Adrenal gland (tissue), 12 donors: ENCODE measurements around the gene BACH2. TPM values are rescaled to one million over a fixed set of nuclear protein-coding genes. Genes with fewer than 3 reads are reported as not detected.

Experiments used
- DNase-seq, 7 donors: peaks; one replicate each; pipeline ENCODE4 v3.0.0-alpha.2; 2019 to 2020
- H3K27ac ChIP-seq, 5 donors: fragments of 200-600 bp; sonication (generic) in 4 of 5; 1 replicate in 3 of 5; 2 replicates in 2 of 5; pipeline versions ENCODE4 v1.5.1 to v1.8.0; 2016 to 2020; ENCODE audit warnings: mild to moderate bottlenecking in 1 of 5
- H3K27me3 ChIP-seq: fragments of 200-600 bp; 2 replicates; pipeline ENCODE4 v1.8.0; 2021
- H3K36me3 ChIP-seq, 2 donors: fragments of 200-600 bp; replicated peaks in 1 of 2; 1 replicate in 1 of 2; 2 replicates in 1 of 2; pipeline versions ENCODE4 v1.5.1 to v1.8.0; 2018 to 2022
- H3K4me1 ChIP-seq, 2 donors: fragments of 200-600 bp; replicated peaks in 1 of 2; 1 replicate in 1 of 2; 2 replicates in 1 of 2; pipeline versions ENCODE4 v1.5.1 to v1.8.0; 2018 to 2021
- H3K4me3 ChIP-seq, 4 donors: fragments of 200-600 bp; sonication (generic) in 3 of 4; one replicate each; pipeline ENCODE4 v1.5.1; 2016 to 2018
- H3K9me3 ChIP-seq, 3 donors: fragments of 200-600 bp; sonication (generic) in 1 of 3; replicated peaks in 1 of 3; 1 replicate in 2 of 3; 2 replicates in 1 of 3; pipeline versions ENCODE4 v1.5.1 to v1.8.0; 2016 to 2021
- POLR2A ChIP-seq, 2 donors: fragments of 450-650 bp; IDR thresholded peaks; one replicate each; pipeline ENCODE4 v1.6.1; 2017; ENCODE audit warnings: antibody characterized with exemption in 2 of 2, mild to moderate bottlenecking in 2 of 2, moderate library complexity in 1 of 2
- WGBS, 4 donors: extraction: QIAGEN DNeasy Blood & Tissue Kit in 2 of 4; methylation state at CpG; one replicate each; pipeline versions ENCODE4 v1.1.5 to v1.1.7; 2013 to 2017; 5-methylcytosine and 5-hydroxymethylcytosine counted together
- intact Hi-C, 2 donors: fragments of 100-400 bp; cut with DNase I; formaldehyde crosslinking; loops; one replicate each; pipeline versions ENCODE4 v1.14.1 to v1.15.0; 2022 to 2023
- polyA plus RNA-seq, 3 donors: library from polyadenylated mRNA; stranded (reverse); fragments of 200-250 nt in 2 of 3; fragments of 350-450 nt in 1 of 3; fragmentation: Illumina TruSeq in 1 of 3; extraction: RNeasy Lipid Tissue Mini Kit (QIAGEN cat#74804) in 1 of 3; gene quantifications; one replicate each; pipeline ENCODE4 v1.2.3, GENCODE V29; 2013 to 2014
- total RNA-seq, 9 donors: library from RNA; depleted of rRNA in 4 of 9; stranded (reverse); fragments of >200 nt in 4 of 9; fragments of 120-200 nt in 1 of 9; fragmentation: NEBNext Ultra II Directional in 1 of 9; extraction: Animal tissue kit (Norgen Biotek cat#: 25700) in 1 of 9; gene quantifications; one replicate each; pipeline versions ENCODE4 v1.1.0 to v1.2.4, GENCODE V29; 2013 to 2023
- TF ChIP-seq, protein P1 (sequence below), 6 experiments: fragments of 450-650 bp in 4 of 6; fragments of 200-600 bp in 2 of 6; sonication (generic) in 1 of 6; IDR thresholded peaks; 1 replicate in 5 of 6; 2 replicates in 1 of 6; pipeline versions ENCODE4 v1.5.1 to v1.8.0; 2016 to 2021; ENCODE audit warnings: antibody characterized with exemption in 6 of 6, mild to moderate bottlenecking in 2 of 6, moderate library complexity in 1 of 6
- donor health status: healthy with polysubstance abuse.
- donor health status: Bipolar disorder and iron deficiency.
- donor health status: DM: yes; HTN: yes; CAD: no.
- donor health status: DM: no; HTN: no; CAD: no.
- donor health status: DM: no; HTN: no; CAD: no.
- donor health status: DM: yes; HTN: yes; CAD: no.

The BACH2 gene
- total and polyA plus RNA-seq, 12 donors, result 0.08 to 2.9 (median 0.83) TPM

DNA sequence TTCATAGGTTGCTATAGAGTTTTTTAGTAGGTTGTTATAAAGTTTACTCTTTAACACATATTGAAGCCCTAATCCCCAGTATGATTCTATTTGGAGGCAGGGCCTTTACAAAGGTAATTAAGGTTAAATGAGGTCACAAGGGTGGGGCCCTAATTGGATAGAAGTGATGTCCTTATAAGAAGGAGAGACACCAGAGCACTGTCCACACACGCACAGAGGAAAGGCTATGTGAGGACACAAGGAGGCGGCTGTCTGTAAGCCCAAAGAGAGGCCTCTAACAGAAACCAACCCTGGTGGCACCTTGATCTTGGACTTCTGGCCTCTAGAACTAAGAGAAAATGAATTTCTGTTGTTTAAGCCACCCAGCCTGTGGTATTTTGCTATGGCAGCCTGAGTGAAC, 303.8 kb downstream of the BACH2 start:
- TF ChIP-seq, protein P1, sequence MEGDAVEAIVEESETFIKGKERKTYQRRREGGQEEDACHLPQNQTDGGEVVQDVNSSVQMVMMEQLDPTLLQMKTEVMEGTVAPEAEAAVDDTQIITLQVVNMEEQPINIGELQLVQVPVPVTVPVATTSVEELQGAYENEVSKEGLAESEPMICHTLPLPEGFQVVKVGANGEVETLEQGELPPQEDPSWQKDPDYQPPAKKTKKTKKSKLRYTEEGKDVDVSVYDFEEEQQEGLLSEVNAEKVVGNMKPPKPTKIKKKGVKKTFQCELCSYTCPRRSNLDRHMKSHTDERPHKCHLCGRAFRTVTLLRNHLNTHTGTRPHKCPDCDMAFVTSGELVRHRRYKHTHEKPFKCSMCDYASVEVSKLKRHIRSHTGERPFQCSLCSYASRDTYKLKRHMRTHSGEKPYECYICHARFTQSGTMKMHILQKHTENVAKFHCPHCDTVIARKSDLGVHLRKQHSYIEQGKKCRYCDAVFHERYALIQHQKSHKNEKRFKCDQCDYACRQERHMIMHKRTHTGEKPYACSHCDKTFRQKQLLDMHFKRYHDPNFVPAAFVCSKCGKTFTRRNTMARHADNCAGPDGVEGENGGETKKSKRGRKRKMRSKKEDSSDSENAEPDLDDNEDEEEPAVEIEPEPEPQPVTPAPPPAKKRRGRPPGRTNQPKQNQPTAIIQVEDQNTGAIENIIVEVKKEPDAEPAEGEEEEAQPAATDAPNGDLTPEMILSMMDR (IDR thresholded peaks at IDR 0.05), result no peak
- no peak for TF ChIP-seq POLR2A (IDR thresholded peaks at IDR 0.05)
- no peaks in the 10 kb centered on the region for H3K27me3 ChIP-seq
- no peak overlapping the region for H3K4me3 ChIP-seq
- no peaks in the 10 kb centered on the region for H3K9me3 ChIP-seq
- H3K4me1 ChIP-seq, result no peaks in the 10 kb centered on the region
- intact Hi-C loops, result no loop called here
- DNase-seq, result no peak
- WGBS, 4 donors, result 95 to 100% (median 99%) methylated on average over 2 of the region's 2 CpGs
- H3K36me3 ChIP-seq, result no peaks in the 10 kb centered on the region
- H3K27ac ChIP-seq, result no peak overlapping the region

DNA sequence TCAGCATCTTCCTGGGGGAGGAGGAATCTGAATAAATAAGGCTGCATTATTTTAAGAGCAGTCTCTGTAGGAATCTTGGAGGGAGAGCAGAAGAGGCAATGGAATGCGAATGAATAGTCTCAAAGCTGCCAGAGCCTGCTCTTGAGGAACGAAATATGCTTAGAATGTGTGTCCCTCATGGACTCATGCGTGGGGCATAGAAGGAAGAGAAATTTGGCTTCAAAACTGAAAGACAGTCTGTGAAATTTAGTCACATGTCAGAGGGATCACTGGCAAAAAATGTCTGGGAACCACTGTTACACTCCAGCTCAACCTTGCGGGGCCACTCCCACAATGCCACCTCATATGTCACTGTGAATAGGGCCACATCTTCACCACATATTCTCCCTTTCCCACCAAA, 306.9 kb downstream of the BACH2 start:
- no peaks in the 10 kb centered on the region for H3K36me3 ChIP-seq
- H3K9me3 ChIP-seq, result no peaks in the 10 kb centered on the region
- no peak overlapping the region for H3K4me3 ChIP-seq
- no peak for DNase-seq
- no peaks in the 10 kb centered on the region for H3K4me1 ChIP-seq
- WGBS, 4 donors, result 69 to 78% (median 73%) methylated on average over 4 of the region's 4 CpGs
- intact Hi-C loops, result no loop called here
- TF ChIP-seq POLR2A (IDR thresholded peaks at IDR 0.05), result no peak
- TF ChIP-seq, protein P1 (IDR thresholded peaks at IDR 0.05), result no peak
- H3K27me3 ChIP-seq, result no peaks in the 10 kb centered on the region
- H3K27ac ChIP-seq, result no peak overlapping the region

DNA sequence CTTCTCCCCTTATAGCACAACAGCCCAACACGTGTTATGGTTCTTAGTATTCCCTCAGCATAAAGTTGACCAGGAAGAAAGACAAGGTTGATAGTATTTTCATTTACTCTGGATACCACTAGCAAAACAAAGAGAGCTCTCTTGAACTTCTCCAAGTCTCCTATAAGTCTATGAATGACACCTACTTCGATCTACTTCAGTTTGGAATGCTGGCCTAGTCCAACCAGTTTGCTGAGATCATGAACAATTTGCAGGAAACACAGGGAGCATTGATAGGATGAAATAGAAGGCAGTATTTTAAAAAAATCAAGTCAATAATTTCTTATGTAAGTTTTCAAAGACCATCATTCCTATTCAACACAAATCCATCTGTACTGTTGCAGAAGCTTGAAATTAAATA, 308.8 kb downstream of the BACH2 start:
- Histone ChIP-seq H3K4me3 (no peak overlapping the region), H3K27me3 (no peaks in the 10 kb centered on the region), H3K9me3 (no peaks in the 10 kb centered on the region), H3K36me3 (no peaks in the 10 kb centered on the region), H3K27ac (no peak overlapping the region), H3K4me1 (no peaks in the 10 kb centered on the region)
- no peak for DNase-seq
- intact Hi-C loops, result no loop called here
- TF ChIP-seq, protein P1 (IDR thresholded peaks at IDR 0.05), result no peak
- TF ChIP-seq POLR2A (IDR thresholded peaks at IDR 0.05), result no peak
- 88 to 96% (median 89%) methylated on average over 2 of the region's 2 CpGs for WGBS, 4 donors

DNA sequence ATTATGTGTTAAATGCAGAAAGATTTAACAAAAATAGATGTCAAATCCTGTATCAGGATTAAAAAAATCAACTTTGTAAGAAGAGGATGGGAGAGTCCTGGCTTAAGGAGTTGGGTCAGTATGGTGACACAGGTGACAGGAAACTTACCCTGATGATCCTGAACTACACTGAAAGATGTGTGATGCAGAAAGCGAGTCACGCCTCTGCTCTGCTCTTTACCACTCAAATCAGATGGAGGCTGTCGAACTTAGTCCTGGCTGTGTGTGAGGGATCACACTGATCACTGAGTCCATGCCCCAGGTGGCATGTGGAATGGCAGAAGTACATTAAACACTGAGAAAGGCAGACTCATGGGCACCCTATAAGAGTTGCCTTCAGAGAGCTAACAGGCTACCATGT, 309.5 kb downstream of the BACH2 start:
- H3K27me3 ChIP-seq, result no peaks in the 10 kb centered on the region
- intact Hi-C loops, result no loop called here
- whole genome bisulfite sequencing, 4 donors, result 89 to 95% (median 93%) methylated on average over 3 of the region's 3 CpGs
- TF ChIP-seq, protein P1 (IDR thresholded peaks at IDR 0.05), result no peak
- TF ChIP-seq POLR2A (IDR thresholded peaks at IDR 0.05), result no peak
- DNase-seq, result no peak
- no peaks in the 10 kb centered on the region for H3K36me3 ChIP-seq
- no peak overlapping the region for H3K4me3 ChIP-seq
- H3K27ac ChIP-seq, result no peak overlapping the region
- no peaks in the 10 kb centered on the region for H3K9me3 ChIP-seq
- H3K4me1 ChIP-seq, result no peaks in the 10 kb centered on the region
